ENCODE measurements around the gene NKAIN1.
"Not testable (repeated sequence)": the region's sequence is repeated elsewhere in the genome, so short reads cannot be mapped to it uniquely, and the experiment has no call there.

DNA sequence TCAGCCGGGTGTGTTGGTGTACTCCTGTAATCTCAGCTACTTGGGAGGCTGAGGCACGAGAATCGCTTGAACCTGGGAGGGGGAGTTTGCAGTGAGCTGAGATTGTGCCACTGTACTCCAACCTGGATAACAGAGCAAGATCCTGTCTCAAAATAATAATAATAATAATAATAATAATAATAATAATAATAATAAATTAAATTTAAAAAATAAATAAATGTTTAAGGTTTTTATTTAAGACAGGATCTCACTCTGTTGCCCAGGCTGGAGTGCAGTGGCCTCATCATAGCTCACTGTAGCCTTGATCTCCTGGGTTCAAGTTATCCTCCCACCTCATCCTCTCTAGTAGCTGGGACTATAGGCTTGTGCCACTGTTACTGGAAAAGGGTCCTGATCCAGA, 101.8 kb downstream of the NKAIN1 start:
- TF ChIP-seq, protein P1, sequence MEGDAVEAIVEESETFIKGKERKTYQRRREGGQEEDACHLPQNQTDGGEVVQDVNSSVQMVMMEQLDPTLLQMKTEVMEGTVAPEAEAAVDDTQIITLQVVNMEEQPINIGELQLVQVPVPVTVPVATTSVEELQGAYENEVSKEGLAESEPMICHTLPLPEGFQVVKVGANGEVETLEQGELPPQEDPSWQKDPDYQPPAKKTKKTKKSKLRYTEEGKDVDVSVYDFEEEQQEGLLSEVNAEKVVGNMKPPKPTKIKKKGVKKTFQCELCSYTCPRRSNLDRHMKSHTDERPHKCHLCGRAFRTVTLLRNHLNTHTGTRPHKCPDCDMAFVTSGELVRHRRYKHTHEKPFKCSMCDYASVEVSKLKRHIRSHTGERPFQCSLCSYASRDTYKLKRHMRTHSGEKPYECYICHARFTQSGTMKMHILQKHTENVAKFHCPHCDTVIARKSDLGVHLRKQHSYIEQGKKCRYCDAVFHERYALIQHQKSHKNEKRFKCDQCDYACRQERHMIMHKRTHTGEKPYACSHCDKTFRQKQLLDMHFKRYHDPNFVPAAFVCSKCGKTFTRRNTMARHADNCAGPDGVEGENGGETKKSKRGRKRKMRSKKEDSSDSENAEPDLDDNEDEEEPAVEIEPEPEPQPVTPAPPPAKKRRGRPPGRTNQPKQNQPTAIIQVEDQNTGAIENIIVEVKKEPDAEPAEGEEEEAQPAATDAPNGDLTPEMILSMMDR (IDR thresholded peaks at IDR 0.05 in 8 of 11, conservative IDR thresholded peaks at IDR 0.05 in 3 of 11) = not testable (repeated sequence)
- TF ChIP-seq POLR2A, POLR2AphosphoS5 (IDR thresholded peaks at IDR 0.05): not testable (repeated sequence)
